Testis (tissue), 3 donors: ENCODE measurements around the gene PRR11. TPM values are rescaled to one million over a fixed set of nuclear protein-coding genes. Genes with fewer than 3 reads are reported as not detected.

Experiments used
- DNase-seq: peaks from one replicate; pipeline ENCODE4 v3.0.0-alpha.2; 2019
- H3K27ac ChIP-seq, 2 donors: fragments of 200-600 bp; sonication (generic); one replicate each; pipeline ENCODE4 v1.5.1; 2019
- H3K27me3 ChIP-seq: fragments of 200-600 bp; sonication (generic); one replicate; pipeline ENCODE4 v1.5.1; 2019
- H3K36me3 ChIP-seq: fragments of 200-600 bp; sonication (generic); one replicate; pipeline ENCODE4 v1.5.1; 2017; ENCODE audit warnings: low read depth; ENCODE audit errors: missing control alignments
- H3K4me1 ChIP-seq: fragments of 200-600 bp; sonication (generic); one replicate; pipeline ENCODE4 v1.5.1; 2019
- H3K4me3 ChIP-seq, 2 donors: fragments of 200-600 bp; sonication (generic); one replicate each; pipeline ENCODE4 v1.5.1; 2017 to 2019
- H3K9me3 ChIP-seq: fragments of 200-600 bp; sonication (generic); one replicate; pipeline ENCODE4 v1.5.1; 2017
- POLR2A ChIP-seq: fragments of 450-650 bp; IDR thresholded peaks from one replicate; pipeline ENCODE4 v1.6.1; 2017; ENCODE audit warnings: antibody characterized with exemption, mild to moderate bottlenecking, moderate library complexity
- WGBS, 2 donors: methylation state at CpG; one replicate each; pipeline ENCODE4 v1.1.5; 2018; 5-methylcytosine and 5-hydroxymethylcytosine counted together
- intact Hi-C: fragments of 100-400 bp; cut with DNase I; formaldehyde crosslinking; loops from one replicate; pipeline ENCODE4 v1.15.1; 2023; ENCODE audit warnings: low total_unique reads
- polyA plus RNA-seq: library from polyadenylated mRNA; stranded (reverse); fragments of 350-450 nt; fragmentation: Illumina TruSeq; extraction: RNeasy Lipid Tissue Mini Kit (QIAGEN cat#74804); gene quantifications from one replicate; pipeline ENCODE4 v1.2.3, GENCODE V29; 2014; ENCODE audit warnings: low read depth, low replicate concordance; ENCODE audit not compliant: insufficient read depth
- total RNA-seq, 2 donors: library from RNA; depleted of rRNA; stranded (reverse); fragments of >200 nt; gene quantifications; one replicate each; pipeline ENCODE4 v1.2.3, GENCODE V29; 2016
- TF ChIP-seq, protein P1 (sequence below), 3 experiments: fragments of 450-650 bp in 2 of 3; fragments of 200-600 bp in 1 of 3; sonication (generic) in 1 of 3; IDR thresholded peaks; one replicate each; pipeline ENCODE4 v1.5.1; 2016 to 2019; ENCODE audit warnings: antibody characterized with exemption in 3 of 3, mild to moderate bottlenecking in 2 of 3, moderate library complexity in 1 of 3

PRR11 gene
- total and polyA plus RNA-seq, 3 donors from 2014 or later: 3.9 to 6.9 (median 5.3) TPM

DNA sequence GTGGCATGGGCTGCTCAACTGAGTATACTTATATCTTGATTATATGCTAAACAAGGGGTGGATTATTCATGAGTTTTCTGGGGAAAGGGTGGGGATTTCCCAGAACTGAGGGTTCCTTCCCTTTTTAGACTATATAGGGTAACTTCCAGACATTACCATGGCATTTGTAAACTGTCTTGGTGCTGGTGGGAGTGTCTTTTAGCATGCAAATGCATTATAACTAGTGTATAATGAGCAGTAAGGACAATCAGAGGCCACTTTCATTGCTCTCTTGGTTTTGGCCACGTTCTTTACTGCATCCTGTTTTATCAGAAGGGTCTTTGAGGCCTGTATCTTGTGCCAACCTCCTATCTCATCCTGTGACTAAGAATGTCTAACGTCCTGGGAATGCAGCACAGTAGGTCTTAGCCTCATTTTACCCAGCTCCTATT, 12.0 kb downstream of the PRR11 start:
- no peaks in the 10 kb centered on the region for H3K27me3 ChIP-seq
- H3K27ac ChIP-seq: no peak overlapping the region
- no peak for DNase-seq
- H3K9me3 ChIP-seq: no peaks in the 10 kb centered on the region
- intact Hi-C loops: no loop called here
- TF ChIP-seq POLR2A: no peak
- TF ChIP-seq, protein P1, sequence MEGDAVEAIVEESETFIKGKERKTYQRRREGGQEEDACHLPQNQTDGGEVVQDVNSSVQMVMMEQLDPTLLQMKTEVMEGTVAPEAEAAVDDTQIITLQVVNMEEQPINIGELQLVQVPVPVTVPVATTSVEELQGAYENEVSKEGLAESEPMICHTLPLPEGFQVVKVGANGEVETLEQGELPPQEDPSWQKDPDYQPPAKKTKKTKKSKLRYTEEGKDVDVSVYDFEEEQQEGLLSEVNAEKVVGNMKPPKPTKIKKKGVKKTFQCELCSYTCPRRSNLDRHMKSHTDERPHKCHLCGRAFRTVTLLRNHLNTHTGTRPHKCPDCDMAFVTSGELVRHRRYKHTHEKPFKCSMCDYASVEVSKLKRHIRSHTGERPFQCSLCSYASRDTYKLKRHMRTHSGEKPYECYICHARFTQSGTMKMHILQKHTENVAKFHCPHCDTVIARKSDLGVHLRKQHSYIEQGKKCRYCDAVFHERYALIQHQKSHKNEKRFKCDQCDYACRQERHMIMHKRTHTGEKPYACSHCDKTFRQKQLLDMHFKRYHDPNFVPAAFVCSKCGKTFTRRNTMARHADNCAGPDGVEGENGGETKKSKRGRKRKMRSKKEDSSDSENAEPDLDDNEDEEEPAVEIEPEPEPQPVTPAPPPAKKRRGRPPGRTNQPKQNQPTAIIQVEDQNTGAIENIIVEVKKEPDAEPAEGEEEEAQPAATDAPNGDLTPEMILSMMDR (IDR thresholded peaks at IDR 0.05): no peak
- H3K36me3 ChIP-seq: no peaks in the 10 kb centered on the region
- no peak overlapping the region for H3K4me3 ChIP-seq
- peaks cover 4% of the 10 kb centered on the region for H3K4me1 ChIP-seq
- WGBS, 2 donors: 39 to 79% methylated on average over 2 of the region's 2 CpGs

DNA sequence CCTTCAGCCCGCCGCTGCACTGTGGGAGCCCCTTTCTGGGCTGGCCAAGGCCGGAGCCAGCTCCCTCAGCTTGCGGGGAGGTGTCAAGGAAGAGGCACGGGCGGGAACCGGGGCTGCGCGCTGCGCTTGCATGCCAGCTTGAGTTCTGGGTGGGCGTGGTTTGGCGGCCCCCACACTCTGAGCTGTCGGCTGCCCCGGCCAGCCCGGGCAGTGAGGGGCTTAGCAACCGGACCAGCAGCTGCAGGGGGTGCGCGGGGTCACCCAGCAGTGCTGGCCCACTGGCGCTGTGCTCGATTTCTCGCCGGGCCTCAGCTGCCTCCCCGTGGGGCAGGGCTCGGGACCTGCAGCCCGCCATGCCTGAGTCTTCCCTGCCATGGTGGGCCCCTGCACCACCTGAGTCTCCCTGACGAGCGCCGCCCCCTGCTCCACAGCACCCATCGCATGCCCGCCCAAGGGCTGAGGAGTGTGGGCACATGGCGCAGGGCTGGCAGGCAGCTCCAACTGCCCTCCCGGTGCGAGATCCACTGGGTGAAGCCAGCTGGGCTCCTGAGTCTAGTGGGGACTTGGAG, 17.0 kb downstream of the PRR11 start:
- Histone ChIP-seq H3K9me3 (no peaks in the 10 kb centered on the region), H3K4me3 (peak overlapping the region; percentile 32 to 52), H3K36me3 (no peaks in the 10 kb centered on the region), H3K27me3 (no peaks in the 10 kb centered on the region), H3K27ac (no peak overlapping the region), H3K4me1 (no peaks in the 10 kb centered on the region)
- TF ChIP-seq, protein P1 (IDR thresholded peaks at IDR 0.05): no peak
- TF ChIP-seq POLR2A: no peak
- intact Hi-C loops: no loop called here
- DNase-seq: no peak
- WGBS, 2 donors: 79 to 86% methylated on average over 8 to 33 of the region's 33 CpGs

DNA sequence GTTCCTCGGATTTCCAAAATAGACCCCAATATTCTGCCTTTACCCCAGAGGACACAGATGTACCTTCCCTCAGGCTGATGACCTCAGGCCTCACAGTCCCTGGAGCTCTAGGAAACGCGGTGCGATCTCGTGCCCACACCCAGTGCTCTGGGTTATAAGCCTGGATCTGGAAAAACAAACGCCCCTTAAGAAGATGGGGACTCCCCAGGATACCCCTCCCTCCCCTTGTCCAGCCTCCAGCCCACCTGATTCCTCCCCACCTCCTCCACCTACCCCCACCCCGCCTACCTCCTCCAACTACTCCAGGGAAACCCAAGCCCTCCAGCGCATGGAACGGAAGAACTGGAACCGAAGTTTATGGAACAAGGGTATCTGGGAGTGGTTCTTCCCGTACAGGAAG, 19.1 kb downstream of the PRR11 start:
- no peak for TF ChIP-seq POLR2A
- TF ChIP-seq, protein P1 (IDR thresholded peaks at IDR 0.05): no peak

DNA sequence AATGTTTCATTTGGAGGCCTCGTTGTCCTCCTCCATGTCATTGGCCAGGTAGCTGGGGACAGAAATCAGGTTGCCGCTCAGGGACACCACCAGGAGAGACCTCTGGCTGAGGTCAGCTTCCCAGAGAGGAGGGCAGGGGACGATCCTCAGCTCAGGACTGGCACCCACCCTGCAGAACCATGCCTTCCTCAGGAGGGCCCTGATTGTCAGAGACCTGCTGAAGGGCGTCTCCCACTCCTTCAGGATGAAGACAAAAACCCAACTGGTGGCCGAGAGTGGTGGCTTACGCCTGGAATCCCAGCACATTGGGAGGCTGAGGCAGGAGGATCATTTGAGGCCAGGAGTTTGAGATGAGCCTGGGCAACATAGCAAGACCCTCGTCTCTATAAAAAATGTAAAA, 19.5 kb downstream of the PRR11 start:
- Histone ChIP-seq H3K36me3 (no peaks in the 10 kb centered on the region), H3K27me3 (no peaks in the 10 kb centered on the region), H3K27ac (no peak overlapping the region), H3K4me3 (no peak overlapping the region), H3K9me3 (no peaks in the 10 kb centered on the region), H3K4me1 (no peaks in the 10 kb centered on the region)
- WGBS, 2 donors: 98 to 99% methylated on average over 6 to 7 of the region's 7 CpGs
- DNase-seq: no peak
- intact Hi-C loops: no loop called here
- TF ChIP-seq, protein P1 (IDR thresholded peaks at IDR 0.05): no peak

More for the DNA sequence above, 19.1 kb downstream of the PRR11 start:
- 92 to 94% methylated on average over 10 to 11 of the region's 11 CpGs for WGBS, 2 donors
- H3K36me3 ChIP-seq: no peaks in the 10 kb centered on the region
- H3K9me3 ChIP-seq: no peaks in the 10 kb centered on the region
- intact Hi-C loops: no loop called here
- no peaks in the 10 kb centered on the region for H3K4me1 ChIP-seq
- H3K4me3 ChIP-seq: no peak overlapping the region
- no peak for DNase-seq
- H3K27me3 ChIP-seq: no peaks in the 10 kb centered on the region
- no peak overlapping the region for H3K27ac ChIP-seq
